CD4-positive, alpha-beta T cell (primary cell): Measurements from ENCODE around the gene SPC24. TPM values are rescaled to one million over a fixed set of nuclear protein-coding genes. Genes with fewer than 3 reads are reported as not detected.
"Not testable (repeated sequence)": the region's sequence is repeated elsewhere in the genome, so short reads cannot be mapped to it uniquely, and the experiment has no call there.

Source experiments
- ATAC-seq: fragments of 200-7000 bp; cut with Tn5 transposase; one replicate; pipeline ENCODE4 v1.10.0; 2022; ENCODE audit warnings: mild to moderate bottlenecking; ENCODE audit not compliant: poor library complexity
- CTCF ChIA-PET: fragments of 350-600 bp; sonication (Branson Sonifier 250); formaldehyde crosslinking; loops from one replicate; lab custom pipeline; 2021; ENCODE audit warnings: antibody characterized with exemption, inconsistent platforms; lab: Charles Lee
- POLR2A ChIA-PET: fragments of 350-600 bp; sonication (Branson Sonifier 250); formaldehyde crosslinking; loops from one replicate; lab custom pipeline; 2021; ENCODE audit warnings: antibody characterized with exemption, inconsistent platforms; lab: Charles Lee
- DNase-seq, 14 experiments: peaks; one replicate each; pipeline ENCODE4 v3.0.0-alpha.2; 2013 to 2020; ENCODE audit warnings: mixed read lengths in 2 of 14
- H3K27ac ChIP-seq, 2 donors: one replicate each; pipeline versions ENCODE4 v1.5.1 to v1.7.0; 2013; ENCODE audit warnings: low read length in 2 of 2, low read depth in 1 of 2, mild to moderate bottlenecking in 1 of 2
- H3K27me3 ChIP-seq, 2 experiments: 1 replicate in 1 of 2; 2 replicates in 1 of 2; pipeline versions ENCODE4 v1.6.1 to v1.7.0; 2013; ENCODE audit warnings: low read length in 2 of 2, control low read depth in 1 of 2, mild to moderate bottlenecking in 1 of 2, moderate library complexity in 1 of 2; ENCODE audit not compliant: insufficient read depth in 2 of 2, control insufficient read depth in 1 of 2
- H3K36me3 ChIP-seq: one replicate; pipeline ENCODE4 v1.6.1; 2013; ENCODE audit warnings: low read length, control low read depth; ENCODE audit not compliant: insufficient read depth
- H3K4me1 ChIP-seq: one replicate; pipeline ENCODE4 v1.6.1; 2013; ENCODE audit warnings: low read length, control low read depth; ENCODE audit not compliant: insufficient read depth
- H3K4me3 ChIP-seq: one replicate; pipeline ENCODE4 v1.5.1; 2013; ENCODE audit warnings: mild to moderate bottlenecking, low read length, moderate library complexity
- H3K9me3 ChIP-seq, 2 experiments: 1 replicate in 1 of 2; 2 replicates in 1 of 2; pipeline versions ENCODE4 v1.6.1 to v1.7.0; 2013; ENCODE audit warnings: low read length in 2 of 2, mild to moderate bottlenecking in 2 of 2, control low read depth in 1 of 2, moderate library complexity in 1 of 2; ENCODE audit not compliant: control insufficient read depth in 1 of 2, insufficient read depth in 1 of 2
- H3K27ac Mint-ChIP-seq: one replicate; pipeline ENCODE4 v1.8.0; 2020; ENCODE audit warnings: mixed read lengths
- H3K27me3 Mint-ChIP-seq: one replicate; pipeline ENCODE4 v1.8.0; 2021; ENCODE audit warnings: mixed read lengths
- H3K36me3 Mint-ChIP-seq: one replicate; pipeline ENCODE4 v1.8.0; 2021; ENCODE audit warnings: low read depth, mixed read lengths
- H3K4me1 Mint-ChIP-seq: one replicate; pipeline ENCODE4 v1.8.0; 2021; ENCODE audit warnings: low read depth, mixed read lengths
- H3K4me3 Mint-ChIP-seq: one replicate; pipeline ENCODE4 v1.8.0; 2020; ENCODE audit warnings: mild to moderate bottlenecking, mixed read lengths
- H3K9me3 Mint-ChIP-seq: one replicate; pipeline ENCODE4 v1.8.0; 2020; ENCODE audit warnings: mixed read lengths
- intact Hi-C, 2 experiments: fragments of 100-400 bp; cut with DNase I in 1 of 2; cut with micrococcal nuclease in 1 of 2; formaldehyde crosslinking; loops; one replicate each; pipeline versions ENCODE4 v1.15.1 to v1.9.0; 2023 to 2025; cut with DNase I, micrococcal nuclease
- total RNA-seq, 174 experiments: library from RNA in 2 of 174; stranded (reverse) in 2 of 174; gene quantifications; one replicate each; pipeline ENCODE4 v1.2.3 and lab custom pipeline; 2021 to 2026
- TF ChIP-seq, protein P1 (sequence below): fragments of 200-600 bp; IDR thresholded peaks from one replicate; pipeline ENCODE4 v1.8.0; 2022; ENCODE audit warnings: antibody characterized with exemption, mild to moderate bottlenecking

Gene SPC24
- total RNA-seq, 2 experiments from 2014 or later: 0.59 to 1.5 TPM

GRCh38 chr19:11142528-11143171 lies 12.9 kb downstream of the SPC24 start:
- no peaks in the 10 kb centered on the region for H3K36me3 Mint-ChIP-seq
- Histone ChIP-seq H3K27ac (no peak overlapping the region), H3K4me3 (no peak overlapping the region), H3K36me3 (no peaks in the 10 kb centered on the region), H3K9me3 (peaks cover 0 to 4% of the 10 kb centered on the region in 2 experiments), H3K27me3 (no peaks in the 10 kb centered on the region), H3K4me1 (peaks cover 27% of the 10 kb centered on the region)
- peaks cover 5% of the 10 kb centered on the region for H3K4me1 Mint-ChIP-seq
- H3K27me3 Mint-ChIP-seq: no peaks in the 10 kb centered on the region
- CTCF ChIA-PET: no interaction called here
- TF ChIP-seq, protein P1, sequence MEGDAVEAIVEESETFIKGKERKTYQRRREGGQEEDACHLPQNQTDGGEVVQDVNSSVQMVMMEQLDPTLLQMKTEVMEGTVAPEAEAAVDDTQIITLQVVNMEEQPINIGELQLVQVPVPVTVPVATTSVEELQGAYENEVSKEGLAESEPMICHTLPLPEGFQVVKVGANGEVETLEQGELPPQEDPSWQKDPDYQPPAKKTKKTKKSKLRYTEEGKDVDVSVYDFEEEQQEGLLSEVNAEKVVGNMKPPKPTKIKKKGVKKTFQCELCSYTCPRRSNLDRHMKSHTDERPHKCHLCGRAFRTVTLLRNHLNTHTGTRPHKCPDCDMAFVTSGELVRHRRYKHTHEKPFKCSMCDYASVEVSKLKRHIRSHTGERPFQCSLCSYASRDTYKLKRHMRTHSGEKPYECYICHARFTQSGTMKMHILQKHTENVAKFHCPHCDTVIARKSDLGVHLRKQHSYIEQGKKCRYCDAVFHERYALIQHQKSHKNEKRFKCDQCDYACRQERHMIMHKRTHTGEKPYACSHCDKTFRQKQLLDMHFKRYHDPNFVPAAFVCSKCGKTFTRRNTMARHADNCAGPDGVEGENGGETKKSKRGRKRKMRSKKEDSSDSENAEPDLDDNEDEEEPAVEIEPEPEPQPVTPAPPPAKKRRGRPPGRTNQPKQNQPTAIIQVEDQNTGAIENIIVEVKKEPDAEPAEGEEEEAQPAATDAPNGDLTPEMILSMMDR: no peak
- H3K4me3 Mint-ChIP-seq: no peak overlapping the region
- DNase-seq (no peak), ATAC-seq (no peak)
- H3K27ac Mint-ChIP-seq: no peak overlapping the region
- intact Hi-C loops: no loop called here
- POLR2A ChIA-PET: no interaction called here
- no peaks in the 10 kb centered on the region for H3K9me3 Mint-ChIP-seq

DNA sequence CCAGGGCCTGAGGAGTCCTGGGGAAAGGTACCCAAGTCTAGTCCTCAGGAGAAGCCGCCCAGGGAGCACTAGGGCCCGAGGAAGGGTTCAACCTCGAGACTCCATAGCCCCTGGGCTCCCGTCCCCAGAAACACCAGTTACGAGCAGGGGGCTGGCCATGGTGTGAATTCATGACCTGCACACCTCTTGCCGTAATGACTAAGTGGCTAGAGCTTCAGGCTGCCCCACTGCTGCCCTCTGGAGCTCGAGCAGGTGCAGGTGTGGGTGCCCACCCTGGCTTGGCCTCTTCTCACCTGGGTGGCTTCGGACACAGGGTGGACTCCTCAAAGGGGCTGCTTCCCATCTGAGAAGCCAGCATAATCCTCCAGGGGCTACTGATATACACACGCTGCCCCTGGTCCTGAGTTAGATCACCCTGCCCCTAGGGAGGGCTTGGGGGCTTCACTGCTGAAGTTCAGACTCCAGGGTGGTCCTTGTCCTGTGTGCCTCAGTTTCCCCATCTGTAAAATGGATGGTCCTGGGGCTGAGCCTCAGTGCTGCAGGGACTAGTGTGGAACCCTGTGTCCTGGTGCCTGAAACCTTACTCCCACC lies 13.6 kb downstream of the SPC24 start:
- H3K9me3 Mint-ChIP-seq: no peaks in the 10 kb centered on the region
- no peaks in the 10 kb centered on the region for H3K27me3 Mint-ChIP-seq
- no peaks in the 10 kb centered on the region for H3K36me3 ChIP-seq
- TF ChIP-seq, protein P1: no peak
- H3K4me1 ChIP-seq: peaks cover 33% of the 10 kb centered on the region
- no peak for DNase-seq
- ChIA-PET CTCF (no interaction called here), POLR2A (no interaction called here)
- intact Hi-C loops: no loop called here
- peaks cover 0 to 4% of the 10 kb centered on the region in 2 experiments for H3K9me3 ChIP-seq
- H3K4me3 Mint-ChIP-seq: no peak overlapping the region
- H3K4me1 Mint-ChIP-seq: peaks cover 8% of the 10 kb centered on the region
- no peak for ATAC-seq
- H3K36me3 Mint-ChIP-seq: no peaks in the 10 kb centered on the region
- no peak overlapping the region for H3K27ac Mint-ChIP-seq
- no peak overlapping the region for H3K4me3 ChIP-seq
- no peak overlapping the region for H3K27ac ChIP-seq
- H3K27me3 ChIP-seq: no peaks in the 10 kb centered on the region

- Histone ChIP-seq H3K36me3 (no peaks in the 10 kb centered on the region), H3K9me3 (peaks cover 0 to 4% of the 10 kb centered on the region in 2 experiments), H3K4me1 (peaks cover 33% of the 10 kb centered on the region), H3K4me3 (no peak overlapping the region), H3K27me3 (no peaks in the 10 kb centered on the region), H3K27ac (no peak overlapping the region)
- Mint-ChIP-seq H3K27me3 (no peaks in the 10 kb centered on the region), H3K27ac (no peak overlapping the region), H3K4me1 (peaks cover 8% of the 10 kb centered on the region), H3K36me3 (no peaks in the 10 kb centered on the region), H3K4me3 (no peak overlapping the region), H3K9me3 (no peaks in the 10 kb centered on the region)
- ChIA-PET CTCF (no interaction called here), POLR2A (no interaction called here)
- intact Hi-C loops: no loop called here
- ATAC-seq (no peak), DNase-seq (no peak)
- TF ChIP-seq, protein P1: no peak
These were observed 14.7 kb downstream of the SPC24 start for GRCh38 chr19:11140896-11141295.

DNA sequence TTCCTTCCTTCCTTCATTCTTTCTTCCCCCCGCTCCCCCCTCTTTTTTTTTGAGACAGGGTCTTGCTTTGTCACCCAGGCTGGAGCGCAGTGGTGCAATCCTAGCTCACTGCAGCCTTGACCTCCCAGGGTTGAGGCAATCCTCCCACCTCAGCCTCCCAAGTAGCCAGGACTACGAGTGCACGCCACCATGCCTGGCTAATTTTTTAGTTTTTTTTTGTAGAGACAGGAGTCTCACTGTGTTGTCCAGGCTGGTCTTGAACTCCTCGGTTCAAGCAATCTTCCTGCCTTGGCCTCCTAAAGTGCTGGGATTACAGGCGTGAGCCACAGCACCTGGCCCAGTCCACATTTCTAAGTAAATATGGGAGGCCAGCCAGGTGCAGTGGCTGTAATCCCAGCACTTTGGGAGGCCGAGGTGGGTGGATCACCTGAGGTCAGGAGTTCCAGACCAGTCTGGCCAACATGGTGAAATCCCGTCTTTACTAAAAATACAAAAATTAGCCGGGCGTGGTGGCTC lies 15.5 kb downstream of the SPC24 start:
- H3K9me3 ChIP-seq, H3K36me3 Mint-ChIP-seq, H3K4me1 Mint-ChIP-seq, H3K27me3 ChIP-seq, H3K4me3 Mint-ChIP-seq, DNase-seq, H3K27me3 Mint-ChIP-seq, H3K27ac ChIP-seq, H3K36me3 ChIP-seq, H3K4me3 ChIP-seq, H3K27ac Mint-ChIP-seq, POLR2A ChIA-PET, H3K9me3 Mint-ChIP-seq, ATAC-seq, intact Hi-C loops: not testable (repeated sequence)
- H3K4me1 ChIP-seq: peaks cover 33% of the 10 kb centered on the region
- CTCF ChIA-PET: interaction anchor here (3.4 kb wide), 1 partner anchor 104 kb away, joined by 9 read pairs; no protein-coding TSS in a partner anchor
